ENCODE results near the gene TNFSF13B.

DNA sequence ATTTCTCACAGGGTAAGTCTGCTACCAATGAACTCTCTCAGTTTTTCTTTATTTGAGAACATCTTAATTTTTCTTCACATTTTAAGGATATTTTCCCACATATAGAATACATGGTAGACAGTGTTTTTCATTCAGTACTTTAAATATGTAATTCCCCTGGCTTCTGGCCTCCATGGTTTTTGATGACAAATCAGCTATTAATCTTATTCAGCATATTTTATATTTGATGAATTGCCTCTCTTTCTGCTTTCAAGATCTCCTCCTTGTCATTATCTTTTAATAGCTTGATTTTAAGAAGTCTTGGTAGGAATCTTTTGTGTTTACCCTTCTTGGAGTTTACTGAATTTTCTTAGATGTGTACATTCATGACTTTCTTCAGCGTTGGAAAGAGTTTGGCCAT, 27.6 kb downstream of the TNFSF13B start:
- TF ChIP-seq CTCF (IDR thresholded peaks at IDR 0.05) (no peak), POLR2A (IDR thresholded peaks at IDR 0.05) (no peak)

Measured in body of pancreas (tissue), 4 donors.